SHP77 treated with DMSO at 0.1 percent for 48 hours (cell line): Measurements from ENCODE around the gene METTL26.

ENCODE experiments used
- DNase-seq: peaks from one replicate; lab custom pipeline; 2025; lab: John Stamatoyannopoulos, UW

The METTL26 gene

DNA sequence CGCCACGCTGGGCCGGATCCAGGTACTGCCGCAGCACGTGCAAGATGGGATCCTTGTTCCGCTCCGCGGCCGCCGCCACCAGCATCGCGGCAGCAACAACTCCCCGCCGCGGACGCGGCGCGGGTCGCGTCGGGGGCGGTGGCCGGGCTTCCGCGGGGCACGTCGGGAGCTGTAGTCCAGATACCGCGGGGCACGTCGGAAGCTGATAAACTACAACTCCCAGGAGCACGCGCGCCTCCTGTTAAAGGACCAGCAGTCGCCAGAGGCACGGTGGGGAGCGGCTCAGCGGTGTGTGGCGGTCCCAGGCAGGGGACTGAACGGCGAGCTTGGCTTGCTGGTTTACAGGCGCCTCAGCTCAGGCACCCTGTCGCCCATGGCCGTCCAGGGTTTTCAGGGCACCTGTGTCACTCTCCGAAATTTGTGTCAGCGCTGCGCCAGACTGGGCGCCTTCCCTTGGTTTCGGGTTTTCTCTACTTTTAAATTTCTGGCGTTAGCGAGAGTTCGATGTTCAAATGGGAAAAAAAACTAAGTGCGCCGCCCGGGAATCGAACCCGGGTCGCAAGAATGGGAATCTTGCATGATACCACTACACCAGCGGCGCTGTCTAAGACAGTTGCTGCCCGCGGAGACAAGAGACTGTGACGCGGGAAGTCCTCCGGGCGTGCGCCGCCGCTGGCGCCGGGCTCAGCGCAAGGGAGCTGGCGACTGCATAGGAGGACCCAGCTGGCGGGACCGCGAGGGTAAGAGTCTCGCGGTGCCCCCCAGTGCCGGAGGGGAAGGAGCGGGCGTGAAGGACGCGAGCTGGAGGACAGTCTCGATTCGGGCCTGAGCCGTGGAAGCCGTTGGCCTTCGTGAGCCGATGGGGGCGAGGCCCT lies at the start of gene METTL26:
Gene METTL26 (minus strand): TSS at position 100 of the 875 bp plus-strand sequence. CDS start 15 bp downstream, at position 85.
- DNase-seq = peak; percentile 76

DNA sequence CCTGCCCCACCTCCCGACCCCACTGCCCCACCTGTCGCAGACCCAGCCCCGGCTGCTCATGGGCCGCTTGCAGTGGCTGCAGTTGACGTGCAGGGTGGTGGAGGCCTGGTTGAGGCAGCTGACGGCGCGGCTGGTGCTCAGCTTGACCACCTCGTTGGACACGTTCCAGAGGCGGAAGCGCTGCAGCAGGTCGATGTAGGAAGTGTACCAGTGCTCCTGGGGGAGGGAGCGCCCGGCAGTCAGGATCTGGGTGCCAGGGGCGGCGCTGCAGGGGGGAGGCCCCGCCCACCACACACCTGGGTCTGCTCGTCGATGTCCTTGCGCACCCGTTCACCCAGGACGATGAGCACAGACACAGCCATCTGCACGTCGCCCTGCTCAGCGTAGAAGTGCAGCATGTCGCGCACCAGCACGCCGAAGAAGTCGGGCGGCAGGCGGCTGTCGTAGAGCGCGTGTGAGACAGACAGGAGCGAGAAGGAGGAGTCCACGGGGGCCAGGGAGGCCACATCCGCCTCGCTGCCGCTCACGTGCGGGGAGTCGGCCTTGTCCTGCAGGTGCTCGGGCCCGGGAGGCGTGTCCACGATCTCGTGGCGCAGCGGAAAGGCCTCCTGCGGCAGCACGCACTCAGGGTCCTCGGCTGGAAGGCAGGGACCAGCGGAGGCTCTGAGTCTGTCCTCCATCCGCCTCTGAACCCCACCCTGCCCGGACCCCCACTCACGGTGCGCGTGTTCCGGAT lies 49.0 kb upstream of the METTL26 start:
- DNase-seq = peak; percentile 72

DNA sequence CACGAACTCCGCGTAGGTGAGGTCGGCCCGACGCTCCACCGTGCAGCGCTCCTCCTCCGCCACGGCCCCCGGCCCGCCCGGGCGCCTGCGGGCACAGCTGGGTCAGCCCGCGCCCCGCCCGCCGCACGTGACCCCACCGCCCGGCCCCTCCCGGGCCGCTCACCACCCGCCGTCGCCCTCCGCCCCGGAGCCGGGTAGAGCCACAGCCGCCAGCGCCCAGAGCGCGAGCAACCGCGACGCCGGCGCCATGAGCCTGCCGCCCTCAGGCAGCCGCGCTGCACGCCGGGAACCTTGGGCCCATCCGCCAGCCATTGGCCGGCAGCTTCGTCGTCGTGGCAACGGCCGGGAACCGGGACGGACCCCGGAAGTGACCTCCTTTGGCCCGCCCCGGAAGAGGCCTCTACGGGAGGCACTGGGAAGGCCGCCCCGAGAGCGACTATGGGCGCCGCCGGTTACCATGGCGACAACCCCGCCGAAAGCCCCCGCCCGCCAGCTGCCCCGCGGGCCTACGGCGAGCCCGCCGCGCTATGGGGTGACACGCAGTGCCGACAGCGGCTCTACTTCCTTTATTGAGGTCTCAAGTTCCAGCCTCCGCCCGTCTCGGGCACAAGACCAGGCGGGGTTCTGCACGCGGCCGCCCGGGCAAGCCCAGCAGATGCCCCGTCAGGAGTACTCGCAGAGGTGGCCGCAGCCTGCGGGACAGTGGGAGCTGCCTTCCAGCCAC lies 48.1 kb upstream of the METTL26 start, which contains the start of gene JMJD8:
Gene JMJD8 (minus strand): TSS at position 264 of the 724 bp plus-strand sequence. CDS start 15 bp downstream, at position 249.
- peak; percentile 93 for DNase-seq

DNA sequence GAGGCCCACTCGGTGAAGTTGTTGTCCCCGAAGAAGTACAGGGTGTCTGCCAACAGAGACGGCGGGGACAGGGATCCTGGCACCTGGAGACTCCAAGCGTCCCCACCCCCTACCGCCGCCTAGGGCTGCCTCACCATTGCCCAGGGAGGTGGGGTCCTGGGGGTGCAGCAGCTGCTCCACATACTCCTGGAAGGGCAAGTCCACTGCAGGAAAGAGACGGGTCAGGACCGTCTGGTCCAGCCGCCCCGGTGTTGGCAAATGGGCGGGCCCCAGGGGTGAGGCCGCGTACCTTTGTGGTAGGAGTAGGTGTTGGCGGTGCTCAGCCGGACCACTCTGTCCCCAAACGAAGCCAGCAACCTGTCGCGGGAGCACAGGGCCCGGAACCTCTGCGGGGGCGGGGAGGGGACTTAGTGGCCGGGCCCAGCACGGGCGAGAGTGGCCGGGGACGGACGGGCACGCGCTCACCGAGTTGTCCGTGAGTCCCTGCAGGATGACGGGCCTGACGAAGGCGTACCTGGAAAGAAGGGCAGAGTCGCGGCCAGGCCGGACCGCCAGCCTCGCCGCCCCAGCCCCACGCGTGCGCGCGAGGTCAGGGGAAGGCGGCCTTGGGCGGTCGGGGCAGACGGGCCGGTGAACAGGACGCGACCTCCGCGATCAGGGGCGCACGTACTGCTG lies 47.4 kb upstream of the METTL26 start:
- DNase-seq = no peak

DNA sequence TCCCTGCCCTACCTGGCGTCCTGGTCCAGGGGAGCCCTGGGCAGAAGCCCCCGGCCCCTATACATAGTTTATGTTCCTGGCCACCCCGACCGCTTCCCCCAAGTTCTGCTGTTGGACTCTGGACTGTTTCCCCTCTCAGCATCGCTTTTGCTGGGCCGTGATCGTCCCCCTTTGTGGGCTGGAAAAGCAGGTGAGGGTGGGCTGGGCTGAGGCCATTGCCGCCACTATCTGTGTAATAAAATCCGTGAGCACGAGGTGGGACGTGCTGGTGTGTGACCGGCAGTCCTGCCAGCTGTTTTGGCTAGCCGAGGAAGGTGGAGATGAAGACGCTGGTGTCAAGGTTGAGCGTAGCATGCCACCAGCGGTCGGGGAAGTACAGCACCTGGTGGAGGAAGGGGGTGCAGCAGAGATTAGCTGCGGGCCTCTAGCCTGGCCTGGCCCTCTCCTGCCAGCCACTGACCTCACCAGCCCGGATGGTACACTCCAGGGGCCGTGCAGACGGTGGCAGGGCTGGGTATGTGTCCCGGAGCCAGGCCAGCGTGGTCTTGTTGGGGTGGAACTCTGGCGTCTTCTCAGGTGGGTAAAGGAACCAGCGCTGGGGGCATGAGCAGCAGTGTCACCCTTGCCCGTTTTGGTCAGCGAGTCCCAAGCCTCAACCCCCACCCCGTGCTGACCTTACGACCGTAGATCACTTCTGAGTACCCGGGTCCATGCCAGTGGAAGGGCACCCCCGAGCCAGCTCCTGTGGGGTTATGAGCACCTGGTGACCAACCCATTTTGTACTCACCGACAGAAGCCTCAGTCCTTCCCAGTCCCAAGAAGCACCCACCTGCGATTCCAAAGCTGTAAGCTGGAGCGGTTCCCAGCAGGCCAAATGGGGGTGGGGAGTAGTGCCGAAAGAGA lies 46.6 kb upstream of the METTL26 start:
- no peak for DNase-seq

DNA sequence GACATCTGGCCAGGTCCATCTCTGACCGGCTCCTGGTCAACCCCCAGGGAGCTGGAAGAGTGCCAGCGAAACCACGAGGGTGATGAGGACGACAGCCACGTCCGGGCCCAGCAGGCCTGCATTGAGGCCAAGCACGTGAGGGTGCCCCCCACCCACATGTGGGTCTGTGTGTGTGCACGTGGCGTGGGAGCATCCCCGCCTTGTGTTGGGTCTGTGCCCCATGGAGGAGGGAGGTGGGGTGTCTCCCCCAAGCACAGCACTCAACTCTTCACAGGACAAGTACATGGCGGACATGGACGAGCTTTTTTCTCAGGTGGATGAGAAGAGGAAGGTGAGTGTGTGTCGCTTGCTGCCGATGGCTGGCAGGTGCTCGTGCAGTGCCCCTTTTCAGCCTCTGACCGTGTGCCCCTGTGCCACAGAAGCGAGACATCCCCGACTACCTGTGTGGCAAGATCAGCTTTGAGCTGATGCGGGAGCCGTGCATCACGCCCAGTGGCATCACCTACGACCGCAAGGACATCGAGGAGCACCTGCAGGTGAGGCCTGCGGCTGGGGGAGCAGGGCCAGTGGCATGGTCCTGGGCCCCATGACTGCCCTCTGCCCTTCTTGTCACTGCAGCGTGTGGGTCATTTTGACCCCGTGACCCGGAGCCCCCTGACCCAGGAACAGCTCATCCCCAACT lies 45.8 kb upstream of the METTL26 start:
- no peak for DNase-seq

DNA sequence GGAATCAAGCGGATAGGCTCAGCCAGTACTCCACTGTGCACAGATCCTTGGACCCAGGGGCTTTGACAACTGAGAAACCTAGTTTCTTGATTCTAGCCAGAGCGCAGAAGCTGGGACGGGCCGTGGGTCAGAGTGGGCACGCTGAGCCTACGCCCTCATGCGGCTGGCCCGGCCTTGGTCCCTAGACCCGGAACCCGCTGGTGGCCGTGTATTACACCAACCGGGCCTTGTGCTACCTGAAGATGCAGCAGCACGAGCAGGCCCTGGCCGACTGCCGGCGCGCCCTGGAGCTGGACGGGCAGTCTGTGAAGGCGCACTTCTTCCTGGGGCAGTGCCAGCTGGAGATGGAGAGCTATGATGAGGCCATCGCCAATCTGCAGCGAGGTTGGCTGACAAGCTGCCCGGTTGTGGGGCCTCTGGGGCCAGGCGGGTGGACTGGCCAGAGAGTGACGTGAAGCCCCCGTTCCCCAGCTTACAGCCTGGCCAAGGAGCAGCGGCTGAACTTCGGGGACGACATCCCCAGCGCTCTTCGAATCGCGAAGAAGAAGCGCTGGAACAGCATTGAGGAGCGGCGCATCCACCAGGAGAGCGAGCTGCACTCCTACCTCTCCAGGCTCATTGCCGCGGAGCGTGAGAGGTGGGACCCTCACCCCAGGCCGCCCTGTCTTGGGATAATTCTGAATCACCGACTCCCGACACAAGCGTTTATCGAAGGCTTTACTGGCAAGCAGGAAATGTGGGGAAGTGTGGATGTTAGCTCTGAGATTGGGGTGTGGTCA lies 45.1 kb upstream of the METTL26 start:
- no peak for DNase-seq

DNA sequence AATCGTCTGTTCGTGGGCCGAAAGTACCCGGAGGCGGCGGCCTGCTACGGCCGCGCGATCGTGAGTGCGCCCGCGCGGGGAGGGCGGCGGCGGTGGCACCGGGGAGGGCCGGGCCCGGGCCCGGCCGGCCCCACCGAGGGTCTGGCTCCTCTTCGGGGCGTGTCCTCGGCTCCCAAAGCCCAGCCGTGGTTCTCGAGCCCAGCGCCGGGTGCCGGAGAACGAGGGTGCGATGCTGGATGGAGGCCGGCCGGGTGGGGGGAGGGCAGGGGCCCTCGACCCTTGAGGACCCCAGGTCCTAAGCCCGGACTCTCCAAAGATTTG lies 44.5 kb upstream of the METTL26 start:
- DNase-seq = no peak

DNA sequence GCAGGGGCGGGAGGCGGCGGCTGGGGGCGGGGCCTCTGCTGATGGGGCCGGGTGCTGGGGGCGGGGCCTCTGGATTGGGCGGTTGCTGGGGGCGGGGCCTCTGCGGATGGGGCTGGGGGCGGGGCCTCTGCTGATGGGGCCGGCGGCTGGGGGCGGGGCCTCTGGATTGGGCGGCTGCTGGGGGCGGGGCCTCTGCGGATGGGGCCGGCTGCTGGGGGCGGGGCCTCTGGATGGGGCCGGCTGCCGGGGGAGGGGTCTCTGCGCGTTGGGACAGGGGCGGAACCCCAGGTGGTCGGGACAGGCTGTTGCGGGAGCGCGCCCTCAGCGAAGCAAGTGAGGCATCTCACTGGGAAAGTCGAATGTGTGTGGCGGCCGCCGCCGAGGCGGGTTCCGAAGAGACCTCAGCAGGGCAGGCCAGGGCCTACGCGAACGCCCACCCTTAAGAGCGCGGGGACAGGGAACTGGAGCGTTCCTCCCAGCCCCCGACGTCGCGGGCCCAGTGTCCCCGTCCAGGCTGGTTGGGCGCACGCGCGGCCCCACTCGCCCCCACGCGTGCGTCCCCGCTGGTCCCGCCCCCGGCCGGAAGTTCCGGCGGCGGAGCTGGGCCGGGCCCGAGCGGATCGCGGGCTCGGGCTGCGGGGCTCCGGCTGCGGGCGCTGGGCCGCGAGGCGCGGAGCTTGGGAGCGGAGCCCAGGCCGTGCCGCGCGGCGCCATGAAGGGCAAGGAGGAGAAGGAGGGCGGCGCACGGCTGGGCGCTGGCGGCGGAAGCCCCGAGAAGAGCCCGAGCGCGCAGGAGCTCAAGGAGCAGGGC lies 43.9 kb upstream of the METTL26 start, which contains the start of gene STUB1:
Gene STUB1 (plus strand): TSS at position 597 of the 811 bp plus-strand sequence. CDS start 116 bp downstream, at position 713.
- DNase-seq = no peak

DNA sequence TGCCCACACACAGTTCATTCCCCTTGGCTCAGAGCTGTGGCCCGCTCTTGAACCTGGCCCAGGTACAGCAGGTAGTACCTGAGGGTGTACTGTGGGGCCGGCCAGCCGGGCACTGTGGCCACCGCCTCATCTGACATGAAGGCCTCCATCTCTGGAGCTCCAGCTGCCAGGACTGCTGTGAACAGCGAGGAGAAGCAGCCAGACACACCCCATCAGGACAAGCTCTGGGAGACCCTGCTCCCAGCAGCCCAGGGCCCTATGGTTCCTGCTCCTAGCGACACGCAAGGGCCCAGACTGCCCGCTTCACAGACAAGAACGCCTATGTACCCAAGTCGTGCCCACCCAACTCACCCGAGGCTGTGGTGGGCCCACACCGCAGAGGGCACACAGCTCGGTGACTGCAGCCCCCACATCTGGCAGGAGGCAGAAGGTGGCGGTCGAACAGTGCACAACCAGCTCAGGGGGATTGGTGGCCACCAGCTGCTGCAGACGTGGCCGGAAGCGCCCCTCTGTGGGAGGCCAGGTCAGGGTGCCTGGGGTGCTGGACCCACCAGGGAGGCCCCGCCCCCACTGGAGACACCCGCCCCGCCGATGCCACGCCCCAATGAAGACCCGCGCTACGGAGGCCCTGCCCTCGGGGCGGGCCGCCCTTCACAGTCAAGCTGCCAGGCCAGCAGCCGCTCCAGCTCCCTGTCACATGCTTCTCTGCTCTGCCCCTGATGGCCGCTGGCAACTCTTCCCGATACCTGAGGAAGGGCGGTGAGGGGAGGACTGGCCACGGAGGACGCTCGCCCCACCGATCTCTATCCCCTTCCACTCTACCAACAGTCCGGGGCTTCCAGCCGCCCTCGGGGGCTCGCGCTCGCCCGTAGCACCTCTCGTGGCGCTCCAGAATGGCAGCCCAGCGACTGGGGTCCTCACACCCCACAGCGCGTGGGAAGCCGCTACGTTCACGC lies 43.0 kb upstream of the METTL26 start:
- DNase-seq = peak; percentile 29

DNA sequence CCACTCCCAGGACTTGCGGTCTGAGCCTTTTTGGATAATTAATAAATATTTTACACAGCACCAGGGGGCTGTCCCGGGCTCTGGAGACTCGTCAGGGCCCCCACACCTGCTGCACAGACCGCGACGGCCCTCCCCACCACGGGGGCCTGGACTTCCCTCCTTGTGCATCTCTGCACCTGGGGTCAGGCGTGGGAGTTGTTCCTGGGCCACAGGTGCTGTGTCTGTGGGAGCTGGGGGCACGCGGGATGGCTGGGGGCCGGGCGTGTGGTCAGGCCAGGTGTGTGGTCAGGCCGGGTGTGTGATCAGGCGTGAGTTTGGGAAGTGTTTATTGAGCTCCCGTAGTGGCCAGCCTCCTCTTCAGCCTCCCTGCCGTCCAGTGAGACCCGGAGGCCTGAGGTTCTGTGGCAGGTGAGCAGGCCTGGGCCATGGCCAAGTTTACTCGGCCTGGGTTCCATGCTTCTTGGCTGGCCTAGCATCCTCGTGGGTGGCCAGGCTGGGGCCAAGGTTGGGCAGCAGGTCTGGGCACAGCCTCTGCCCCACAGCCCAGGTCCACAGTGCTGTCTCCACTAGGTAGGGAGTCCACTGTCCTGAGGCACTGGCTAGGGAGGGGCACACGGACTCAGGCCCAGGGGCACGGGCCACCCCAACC lies 42.2 kb upstream of the METTL26 start:
- no peak for DNase-seq

DNA sequence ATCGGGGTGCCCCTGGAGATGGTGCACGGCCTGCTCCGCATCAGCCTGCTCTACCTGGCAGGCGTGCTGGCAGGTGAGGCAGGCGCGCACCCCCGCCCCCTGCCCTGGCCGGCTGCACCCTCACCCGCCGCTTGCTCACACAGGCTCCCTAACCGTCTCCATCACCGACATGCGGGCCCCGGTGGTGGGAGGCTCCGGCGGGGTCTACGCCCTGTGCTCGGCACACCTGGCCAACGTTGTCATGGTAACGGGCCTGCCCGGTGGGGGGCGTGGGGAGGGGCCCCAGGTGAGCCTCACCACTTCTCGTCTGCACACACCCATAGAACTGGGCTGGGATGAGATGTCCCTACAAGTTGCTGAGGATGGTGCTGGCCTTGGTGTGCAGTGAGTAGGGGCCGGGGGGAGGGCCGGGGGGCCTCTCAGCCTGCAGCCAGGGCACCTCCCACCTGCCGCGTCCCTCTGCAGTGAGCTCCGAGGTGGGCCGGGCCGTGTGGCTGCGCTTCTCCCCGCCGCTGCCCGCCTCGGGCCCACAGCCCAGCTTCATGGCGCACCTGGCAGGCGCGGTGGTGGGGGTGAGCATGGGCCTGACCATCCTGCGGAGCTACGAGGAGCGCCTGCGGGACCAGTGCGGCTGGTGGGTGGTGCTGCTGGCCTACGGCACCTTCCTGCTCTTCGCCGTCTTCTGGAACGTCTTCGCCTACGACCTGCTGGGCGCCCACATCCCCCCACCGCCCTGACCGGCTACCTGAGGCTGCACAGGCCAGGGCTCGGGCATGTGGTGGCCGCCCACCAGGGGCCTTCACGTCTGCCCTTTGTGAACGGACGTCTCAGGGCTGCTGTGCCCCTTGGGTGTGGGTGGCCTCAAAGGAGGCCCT lies 41.4 kb upstream of the METTL26 start:
- DNase-seq = no peak

DNA sequence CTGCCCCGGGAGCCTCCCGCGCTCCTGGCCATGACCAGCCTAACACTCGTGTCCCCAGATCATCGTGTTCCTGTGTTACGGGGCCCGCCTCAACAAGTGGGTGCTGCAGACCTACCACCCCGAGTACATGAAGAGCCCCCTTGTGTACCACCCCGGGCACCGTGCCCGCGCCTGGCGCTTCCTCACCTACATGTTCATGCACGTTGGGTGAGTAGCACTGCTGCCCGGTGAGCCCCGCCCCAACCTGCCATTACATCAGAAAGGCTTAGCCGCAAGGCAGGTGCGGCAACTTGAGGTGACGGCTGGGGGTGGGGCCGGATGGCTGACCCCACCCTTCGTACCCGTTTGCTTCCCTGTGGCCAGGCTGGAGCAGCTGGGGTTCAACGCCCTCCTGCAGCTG lies 40.8 kb upstream of the METTL26 start:
- no peak for DNase-seq

DNA sequence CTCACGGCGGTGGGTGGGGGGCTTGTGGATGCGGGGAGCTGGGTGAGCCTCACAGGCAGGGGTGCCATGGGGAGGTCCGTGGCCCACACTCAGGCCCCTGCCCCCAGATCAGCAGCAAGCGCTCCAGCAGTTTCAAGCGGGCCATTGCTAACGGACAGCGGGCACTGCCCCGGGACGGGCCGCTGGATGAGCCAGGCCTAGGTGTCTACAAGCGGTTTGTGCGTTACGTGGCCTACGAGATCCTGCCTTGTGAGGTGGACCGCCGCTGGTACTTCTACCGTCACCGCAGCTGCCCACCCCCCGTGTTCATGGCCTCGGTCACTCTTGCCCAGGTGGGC lies 40.4 kb upstream of the METTL26 start:
- no peak for DNase-seq

DNA sequence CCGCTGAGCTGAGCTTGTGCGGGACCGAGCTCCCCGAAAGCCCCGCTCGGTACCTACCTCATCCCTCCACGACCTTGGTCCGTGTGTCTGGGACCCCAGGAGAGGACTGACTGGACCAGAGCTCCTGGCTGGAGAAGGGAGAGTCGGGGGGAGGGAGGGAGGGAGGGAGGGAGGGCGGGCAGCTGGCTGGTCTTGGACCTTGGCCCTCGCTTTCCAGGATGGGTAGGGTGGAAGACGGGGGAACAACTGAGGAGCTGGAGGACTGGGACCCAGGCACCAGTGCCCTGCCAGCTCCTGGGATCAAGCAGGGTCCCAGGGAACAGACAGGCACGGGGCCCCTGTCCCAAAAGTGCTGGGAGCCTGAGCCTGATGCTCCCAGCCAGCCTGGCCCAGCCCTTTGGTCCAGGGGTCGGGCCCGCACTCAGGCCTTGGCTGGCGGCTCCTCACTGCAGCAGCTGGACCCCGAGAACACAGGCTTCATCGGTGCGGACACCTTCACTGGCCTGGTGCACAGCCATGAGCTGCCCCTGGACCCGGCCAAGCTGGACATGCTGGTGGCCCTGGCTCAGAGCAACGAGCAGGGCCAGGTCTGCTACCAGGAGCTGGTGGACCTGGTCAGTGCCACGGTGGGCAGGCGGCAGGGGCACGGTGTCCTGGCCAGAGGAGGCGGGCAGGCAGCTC lies 39.9 kb upstream of the METTL26 start:
- DNase-seq = no peak
